NCI-H345 treated with DMSO at 0.1 percent for 48 hours (cell line): ENCODE measurements around the gene ADIPOR2.

ENCODE experiments used
- DNase-seq: peaks from one replicate; lab custom pipeline; 2025; ENCODE audit not compliant: unreplicated experiment; lab: John Stamatoyannopoulos, UW

ADIPOR2 gene

GRCh38 chr12:1826867-1827705 lies 136.2 kb downstream of the ADIPOR2 start:
- no peak for DNase-seq

GRCh38 chr12:1827826-1828805 lies 137.2 kb downstream of the ADIPOR2 start:
- no peak for DNase-seq

- DNase-seq, result no peak
These were observed 138.0 kb downstream of the ADIPOR2 start for GRCh38 chr12:1828856-1829255.

- no peak for DNase-seq
These were observed 138.5 kb downstream of the ADIPOR2 start for GRCh38 chr12:1829306-1829900.

GRCh38 chr12:1830401-1830845 lies 139.6 kb downstream of the ADIPOR2 start:
- no peak for DNase-seq

GRCh38 chr12:1830981-1831963 lies 140.4 kb downstream of the ADIPOR2 start:
- no peak for DNase-seq

- no peak for DNase-seq
These were observed 142.1 kb downstream of the ADIPOR2 start for GRCh38 chr12:1832801-1833595.

GRCh38 chr12:1833596-1834028 lies 142.7 kb downstream of the ADIPOR2 start:
- no peak for DNase-seq

DNA sequence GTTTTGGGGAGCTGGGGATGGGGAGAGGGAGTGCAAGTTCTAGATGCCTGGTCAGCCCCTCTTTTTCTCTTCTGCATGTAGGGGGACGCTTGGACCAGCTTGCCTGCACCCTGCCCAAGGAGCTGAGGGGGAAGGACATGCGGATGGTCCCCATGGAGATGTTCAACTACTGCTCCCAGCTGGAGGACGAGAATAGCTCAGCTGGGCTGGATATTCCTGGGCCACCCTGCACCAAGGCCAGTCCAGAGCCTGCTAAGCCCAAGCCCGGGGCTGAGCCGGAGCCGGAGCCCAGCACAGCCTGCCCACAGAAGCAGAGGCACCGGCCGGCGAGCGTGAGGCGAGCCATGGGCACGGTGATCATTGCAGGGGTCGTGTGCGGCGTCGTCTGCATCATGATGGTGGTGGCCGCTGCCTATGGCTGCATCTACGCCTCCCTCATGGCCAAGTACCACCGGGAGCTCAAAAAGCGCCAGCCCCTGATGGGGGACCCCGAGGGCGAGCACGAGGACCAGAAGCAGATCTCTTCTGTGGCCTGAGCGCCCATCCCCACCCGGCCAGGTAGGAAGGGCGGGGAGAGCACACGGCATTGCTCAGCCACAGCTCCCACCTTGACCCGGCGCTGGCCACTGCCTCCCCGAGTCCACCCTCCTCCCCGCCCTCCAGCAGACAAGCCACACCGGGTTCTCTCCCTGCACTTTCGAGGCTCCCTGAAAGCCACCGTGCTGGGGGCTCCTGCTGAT lies 143.5 kb downstream of the ADIPOR2 start:
- DNase-seq, result no peak

DNA sequence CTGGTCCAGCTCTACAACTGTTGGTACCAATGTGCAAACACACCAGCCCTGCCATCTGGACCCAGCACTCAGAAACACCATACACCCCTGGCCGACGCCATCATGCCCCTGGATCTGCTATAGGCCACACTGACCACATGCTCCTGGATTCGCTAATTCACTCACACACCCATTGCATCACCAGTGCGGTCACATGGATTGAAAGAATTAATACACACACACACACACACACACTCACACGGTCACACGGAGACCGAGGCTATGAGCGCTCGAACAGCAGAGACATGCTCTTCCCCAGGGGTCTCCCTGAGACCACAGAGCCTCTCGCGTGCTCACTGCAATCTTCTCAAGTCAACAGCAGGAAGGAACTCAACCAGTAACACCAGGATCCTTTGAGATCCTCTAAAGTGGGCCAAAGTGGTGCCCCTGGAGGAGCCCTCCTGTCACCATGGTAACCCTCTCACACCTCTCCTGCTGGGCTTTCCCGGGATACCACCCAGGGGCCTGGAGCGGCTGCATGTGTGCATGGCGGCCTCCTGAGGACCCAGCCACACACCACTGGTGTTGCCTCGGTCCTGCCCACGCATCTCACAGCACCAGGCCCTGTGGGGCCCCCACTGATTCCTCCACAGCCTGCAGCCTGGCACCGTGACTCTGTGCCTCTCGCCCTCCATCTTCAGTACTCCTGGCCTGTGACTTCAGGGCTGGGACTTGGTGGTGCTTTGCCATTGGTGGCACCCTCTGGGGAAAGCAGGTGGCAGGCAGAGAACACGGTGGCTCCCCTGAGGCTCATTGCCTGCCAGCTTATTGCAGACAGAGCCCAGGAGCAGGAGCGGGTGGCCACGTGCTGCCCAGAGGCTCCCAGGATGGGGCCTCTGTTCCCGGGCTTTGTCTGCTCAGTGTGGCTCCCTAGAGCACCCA lies 144.6 kb downstream of the ADIPOR2 start:
- no peak for DNase-seq

- DNase-seq, result no peak
These were observed 145.5 kb downstream of the ADIPOR2 start for GRCh38 chr12:1836241-1836803.

- DNase-seq, result no peak
These were observed 146.1 kb downstream of the ADIPOR2 start for GRCh38 chr12:1836854-1837421.

- no peak for DNase-seq
These were observed 146.8 kb downstream of the ADIPOR2 start for GRCh38 chr12:1837541-1838204.
